ENCODE measurements around the gene FAM3D.

- TF ChIP-seq POLR2AphosphoS5 (IDR thresholded peaks at IDR 0.05): no peak
- TF ChIP-seq CTCF (IDR thresholded peaks at IDR 0.05): no peak
Observed at GRCh38 chr3:58625196-58625824, 41.3 kb downstream of the FAM3D start.
